NCI-H187 (cell line): Measurements from ENCODE around the gene SP6.

ENCODE experiments used
- DNase-seq, 2 experiments: peaks; one replicate each; lab custom pipeline; 2025; lab: John Stamatoyannopoulos, UW

SP6 gene

DNA sequence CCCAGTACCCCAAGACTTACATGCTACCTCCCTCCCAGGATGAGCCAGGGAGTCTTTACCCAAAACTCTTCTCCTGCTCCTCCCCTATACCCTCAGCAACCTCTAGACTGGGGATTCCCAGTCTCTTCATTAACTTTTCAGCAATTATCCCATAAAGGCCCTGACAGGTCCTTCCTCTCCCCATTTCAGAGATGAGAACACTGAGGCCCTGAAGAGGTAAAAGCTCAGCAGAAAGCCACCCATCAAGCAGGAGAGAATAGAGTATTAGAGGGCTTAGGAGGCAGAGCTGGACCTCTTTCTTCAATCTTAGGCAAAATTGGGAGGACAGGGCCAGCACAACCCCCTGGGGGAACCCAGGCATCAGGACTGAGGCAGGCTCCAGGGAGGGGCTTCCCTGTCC, 5.9 kb upstream of the SP6 start:
- no peak for DNase-seq

DNA sequence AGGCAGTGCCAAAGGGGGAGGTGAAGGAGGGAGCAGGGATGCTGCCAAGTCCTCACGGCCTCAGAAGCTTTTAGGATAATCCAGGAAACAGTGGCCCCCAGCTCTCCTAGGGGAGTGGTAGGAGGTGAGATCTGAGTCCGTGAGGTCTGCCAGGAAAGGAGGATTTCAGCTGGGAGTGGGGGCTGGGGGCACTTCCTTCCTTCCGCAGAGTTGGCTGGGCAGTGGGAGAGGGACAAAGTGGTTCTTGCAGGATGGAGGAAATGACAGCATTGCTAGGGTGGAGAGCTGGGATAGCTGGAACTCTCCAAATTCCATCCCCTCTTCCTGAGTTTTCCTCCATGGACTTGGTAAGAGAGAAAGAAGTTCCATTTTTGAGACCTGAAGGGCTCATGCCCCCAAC, 4.8 kb upstream of the SP6 start:
- no peak for DNase-seq

DNA sequence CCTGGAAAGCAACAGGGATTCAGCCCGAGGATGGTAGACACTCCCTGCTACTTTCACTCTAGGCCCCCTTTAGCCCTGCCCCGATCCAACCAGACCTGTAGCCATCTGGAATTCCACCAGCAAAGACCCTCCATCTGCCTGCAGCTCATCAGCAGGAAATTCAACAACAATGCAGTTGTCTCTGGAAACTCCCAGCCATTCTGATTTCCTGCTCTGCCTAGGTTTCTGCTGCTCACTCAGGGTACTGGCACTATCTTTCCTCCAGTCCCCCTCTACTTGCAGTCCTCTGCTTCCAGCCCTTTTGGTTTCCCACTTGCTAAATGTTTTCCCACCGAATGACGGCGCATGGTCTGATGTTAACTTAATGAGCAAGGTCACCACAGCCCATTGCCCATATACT, 2.7 kb upstream of the SP6 start:
- no peak for DNase-seq

DNA sequence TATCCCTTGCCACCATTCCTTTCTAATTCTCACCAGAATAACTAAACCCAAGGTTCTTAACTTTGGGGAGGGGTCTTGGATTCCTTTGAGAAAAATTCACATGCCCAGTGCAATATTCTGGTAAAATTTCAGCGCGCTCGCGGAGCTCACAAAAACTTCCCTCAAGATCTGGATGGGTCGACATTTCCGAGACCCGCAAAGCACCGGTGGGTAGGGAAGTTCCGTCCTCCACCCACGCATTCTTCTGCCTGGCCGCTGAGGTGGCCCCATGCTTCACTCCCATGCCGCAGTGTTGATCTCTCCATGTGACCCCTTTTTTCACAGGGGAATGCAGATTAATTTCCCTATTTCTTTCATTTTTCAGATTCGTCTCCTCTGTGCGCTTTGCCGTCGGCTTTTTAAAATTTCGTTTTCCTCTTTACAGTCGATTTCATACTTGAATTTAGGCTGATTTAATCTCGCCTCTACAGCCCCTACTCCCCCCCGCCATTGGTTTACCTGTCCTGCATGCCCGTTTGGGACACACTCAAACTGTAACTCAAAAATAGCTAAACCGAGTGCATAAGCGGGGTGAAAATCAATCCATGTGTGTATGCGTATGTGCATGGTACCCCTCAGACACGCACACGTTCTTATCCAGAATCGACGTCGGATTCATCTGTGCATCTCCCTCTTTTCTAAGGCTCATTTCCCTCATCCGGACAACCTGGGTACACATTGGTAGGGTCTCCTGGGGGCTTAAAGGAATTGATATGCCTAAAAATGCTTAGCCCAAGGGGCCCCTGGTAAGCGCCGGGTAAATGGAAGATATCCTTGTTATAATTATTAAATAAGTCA, 1.4 kb upstream of the SP6 start:
- DNase-seq: no peak

DNA sequence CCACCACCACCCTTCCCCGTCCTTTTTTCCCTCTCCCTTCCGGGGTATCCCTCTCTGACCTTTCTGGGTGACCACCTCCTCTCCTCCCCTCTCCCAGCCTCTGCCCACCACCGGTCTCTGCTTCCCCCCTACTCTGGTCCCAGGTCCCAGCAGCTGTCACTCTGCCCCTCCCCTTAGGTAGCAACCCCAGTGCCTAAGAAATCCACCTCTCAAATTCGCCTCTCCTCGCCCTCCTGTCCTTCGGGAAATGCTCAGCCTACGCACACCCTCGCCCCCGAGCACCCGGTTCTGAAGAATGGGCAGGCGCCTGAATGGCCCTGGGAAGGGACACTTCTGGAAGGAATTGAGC, 775 bp upstream of the SP6 start:
- no peak for DNase-seq

DNA sequence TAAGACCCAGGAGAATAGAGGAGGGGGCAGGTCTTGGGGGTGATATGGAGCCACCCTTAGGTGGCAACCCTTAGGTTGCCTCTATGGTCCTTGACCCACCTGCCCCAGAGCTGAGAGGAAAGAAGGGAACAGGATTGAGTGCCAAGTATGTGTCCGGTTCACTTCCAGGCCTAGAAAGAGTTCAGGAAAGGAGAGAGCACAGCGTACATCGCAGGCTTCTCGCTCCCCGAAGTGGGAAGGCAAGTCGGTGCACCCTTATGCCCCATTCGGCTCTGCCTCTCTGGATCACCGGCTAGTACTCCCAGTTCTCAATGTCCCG, 631 bp downstream of the SP6 start:
- DNase-seq: no peak

DNA sequence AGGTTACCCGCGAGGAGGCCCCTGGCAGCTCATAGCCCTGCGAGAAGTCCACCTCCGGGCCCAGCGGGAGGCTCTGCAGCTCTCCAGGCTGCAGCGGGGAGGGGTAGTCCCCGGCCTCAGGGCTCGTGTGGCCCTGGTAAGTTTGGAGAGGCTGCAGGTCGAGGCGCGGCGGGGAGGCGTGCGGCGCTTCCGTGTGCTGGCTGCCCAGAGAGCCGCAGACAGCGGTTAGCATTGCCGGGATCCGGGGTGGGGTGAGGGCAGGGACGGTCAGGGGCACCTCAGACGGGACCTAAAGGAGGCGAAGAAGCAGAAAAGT, 2.8 kb downstream of the SP6 start:
- DNase-seq: no peak

DNA sequence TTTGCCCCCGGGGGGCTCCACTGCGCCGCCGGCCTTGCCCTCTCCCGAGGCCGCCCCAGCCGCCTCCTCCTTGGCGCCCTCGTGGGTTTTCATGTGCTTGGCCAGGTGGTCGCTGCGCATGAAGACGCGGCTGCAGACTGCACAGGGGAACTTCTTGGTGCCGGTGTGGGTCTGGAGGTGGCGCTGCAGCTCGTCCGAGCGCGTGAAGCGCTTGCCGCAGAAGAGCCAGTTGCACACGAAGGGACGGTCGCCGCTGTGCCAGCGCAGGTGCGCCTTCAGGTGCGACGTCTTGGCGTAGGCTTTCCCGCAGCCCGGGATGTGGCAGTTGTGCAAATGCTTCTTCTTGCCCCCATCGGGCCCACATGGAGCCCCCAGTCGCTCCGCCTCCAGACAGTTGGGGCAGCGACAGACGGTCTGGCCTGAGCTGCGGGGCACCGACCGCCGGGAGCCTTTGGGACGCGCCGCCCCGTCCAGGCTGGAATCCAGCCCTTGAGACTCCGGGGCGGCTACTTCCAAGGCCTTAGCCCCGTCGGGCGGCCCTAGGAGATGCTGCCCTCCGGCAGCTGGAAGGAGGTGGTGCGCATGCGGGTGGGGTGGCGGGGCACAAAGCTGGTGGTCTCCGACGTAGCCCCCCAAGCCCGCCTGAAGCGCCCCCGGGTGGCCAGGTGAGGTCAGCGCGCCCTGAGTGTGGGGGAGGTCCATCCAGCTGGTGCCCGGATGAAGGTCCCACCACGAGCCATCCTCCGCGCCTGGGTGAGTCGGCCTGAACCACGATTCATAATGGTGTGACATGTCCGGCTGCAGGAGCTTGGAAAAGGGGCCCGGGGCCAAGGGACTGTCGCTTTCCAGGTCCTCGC, 3.4 kb downstream of the SP6 start:
- DNase-seq: no peak

DNA sequence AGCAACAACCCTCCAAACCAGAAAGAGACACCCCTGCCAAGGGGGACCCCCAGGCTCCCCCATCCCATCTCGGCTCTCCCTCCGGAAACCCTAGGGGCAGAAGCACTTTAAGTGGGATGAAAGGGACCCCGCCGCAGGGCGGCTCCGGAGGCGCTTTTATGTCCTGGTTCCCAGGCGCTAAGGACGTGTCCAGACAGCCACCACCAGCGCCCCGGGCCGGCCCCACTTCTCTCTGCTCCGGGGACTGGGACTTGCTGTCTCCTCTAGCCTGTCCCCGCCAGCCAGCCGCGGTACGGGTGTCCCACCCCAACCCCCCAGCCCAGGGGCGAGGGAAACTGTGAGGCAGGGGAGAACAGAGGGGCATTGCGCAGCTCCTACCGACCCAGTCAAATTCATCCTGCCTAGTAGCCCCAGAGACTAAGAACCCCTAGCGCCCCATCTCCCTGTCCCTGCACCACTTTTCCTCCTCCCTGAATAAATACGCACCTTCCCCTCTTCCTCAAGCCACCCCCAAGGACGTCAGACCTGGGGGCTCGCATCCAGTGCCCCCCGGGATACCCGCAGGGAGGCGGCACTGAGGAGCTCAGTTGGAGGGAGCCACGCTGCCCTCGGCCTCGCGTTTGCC, 4.1 kb downstream of the SP6 start:
- DNase-seq: no peak

DNA sequence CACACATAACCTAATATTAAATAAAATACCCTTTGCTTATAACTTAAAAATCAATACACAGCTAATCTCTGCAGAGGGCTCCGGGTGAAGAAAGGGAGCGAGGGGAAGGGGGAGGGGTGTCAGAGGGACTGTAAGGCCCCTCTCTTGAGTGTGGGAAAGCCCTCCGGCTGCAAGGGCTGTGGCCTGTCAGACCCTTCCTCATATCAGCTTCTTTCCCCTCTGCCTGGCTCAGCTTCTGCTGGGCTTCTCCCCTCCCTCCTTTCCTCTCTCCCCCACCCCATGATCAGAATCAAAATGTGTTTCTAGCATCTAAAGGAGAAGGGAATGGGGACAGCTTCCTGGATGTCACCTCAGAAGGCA, 5.3 kb downstream of the SP6 start:
- DNase-seq: no peak

DNA sequence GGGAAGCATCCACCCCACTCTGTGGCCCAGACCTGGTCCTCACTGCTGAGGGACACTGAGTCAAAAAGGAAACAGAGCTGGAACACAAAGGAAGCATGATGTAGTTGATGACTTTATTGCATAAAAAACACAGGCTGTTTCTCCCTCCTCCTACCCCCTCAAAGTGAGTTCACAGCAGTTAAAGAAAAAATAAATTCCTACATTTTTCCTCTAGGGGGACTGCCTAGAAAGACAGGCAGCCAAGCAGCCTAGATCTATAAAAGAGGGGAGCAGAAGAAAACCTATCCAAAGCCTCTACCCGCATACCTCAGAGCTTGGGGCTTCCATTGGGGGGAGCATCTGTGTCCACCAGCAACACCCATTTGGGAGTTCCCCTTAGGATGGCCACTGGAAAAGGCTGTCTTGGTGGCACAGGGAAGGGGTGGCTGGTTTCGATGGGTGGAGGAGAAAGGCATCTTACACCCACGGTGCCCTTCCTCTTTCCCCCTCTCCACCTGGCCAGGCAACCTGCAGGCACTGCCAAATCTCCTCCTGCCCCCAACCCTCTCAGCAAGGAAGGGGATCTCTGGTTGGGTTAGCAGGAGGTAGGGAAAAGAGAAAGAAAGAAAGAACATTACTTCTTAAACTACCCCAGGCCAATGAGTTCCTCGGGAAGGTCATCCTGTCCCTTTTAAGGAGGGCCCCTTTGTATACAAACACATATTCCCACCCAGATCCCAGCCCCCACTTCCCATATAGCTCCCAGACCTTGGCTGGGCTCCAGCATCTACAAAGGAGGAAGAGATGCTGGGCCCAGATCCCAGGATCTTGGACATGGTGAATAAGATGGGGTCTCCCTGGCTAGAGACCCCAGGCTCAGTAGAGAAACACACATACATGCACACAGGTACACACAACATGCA, 5.9 kb downstream of the SP6 start:
- DNase-seq: no peak

DNA sequence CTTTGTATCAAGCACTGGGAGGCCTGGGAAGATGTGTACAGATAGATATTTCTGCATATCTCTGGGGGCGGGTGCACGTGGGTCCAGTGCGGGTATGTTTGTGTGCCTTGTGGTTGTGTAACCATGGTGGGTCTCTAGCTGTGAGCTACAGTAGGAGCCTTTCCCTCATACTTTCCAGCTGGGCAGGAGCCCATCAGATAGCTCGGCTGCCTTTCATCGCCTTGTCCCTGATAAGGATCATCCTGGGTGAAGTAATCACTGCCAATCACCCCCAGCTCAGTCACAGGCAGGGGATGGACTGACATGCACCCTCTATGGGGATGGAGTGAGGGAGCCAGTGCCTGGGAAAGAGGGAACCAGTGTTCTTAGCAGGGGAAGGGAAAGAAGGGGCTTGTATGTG, 6.7 kb downstream of the SP6 start:
- no peak for DNase-seq

DNA sequence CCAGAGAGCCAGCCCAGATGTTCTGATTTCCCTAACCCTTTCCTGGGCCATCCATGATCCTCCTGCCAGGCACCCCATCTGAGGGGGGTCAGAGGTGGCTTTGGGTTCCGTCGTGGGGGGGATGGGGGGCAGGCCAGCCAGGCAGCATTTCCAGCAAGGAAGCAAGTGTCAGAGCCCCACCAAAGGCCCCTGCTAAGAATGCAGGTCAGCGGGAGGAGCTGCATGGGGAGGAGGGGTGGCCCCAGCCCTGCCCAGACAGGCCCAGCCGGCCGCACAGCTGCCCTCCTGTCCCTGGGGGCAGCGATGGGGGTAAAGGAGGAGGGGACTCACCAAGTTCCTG, 7.6 kb downstream of the SP6 start:
- no peak for DNase-seq

DNA sequence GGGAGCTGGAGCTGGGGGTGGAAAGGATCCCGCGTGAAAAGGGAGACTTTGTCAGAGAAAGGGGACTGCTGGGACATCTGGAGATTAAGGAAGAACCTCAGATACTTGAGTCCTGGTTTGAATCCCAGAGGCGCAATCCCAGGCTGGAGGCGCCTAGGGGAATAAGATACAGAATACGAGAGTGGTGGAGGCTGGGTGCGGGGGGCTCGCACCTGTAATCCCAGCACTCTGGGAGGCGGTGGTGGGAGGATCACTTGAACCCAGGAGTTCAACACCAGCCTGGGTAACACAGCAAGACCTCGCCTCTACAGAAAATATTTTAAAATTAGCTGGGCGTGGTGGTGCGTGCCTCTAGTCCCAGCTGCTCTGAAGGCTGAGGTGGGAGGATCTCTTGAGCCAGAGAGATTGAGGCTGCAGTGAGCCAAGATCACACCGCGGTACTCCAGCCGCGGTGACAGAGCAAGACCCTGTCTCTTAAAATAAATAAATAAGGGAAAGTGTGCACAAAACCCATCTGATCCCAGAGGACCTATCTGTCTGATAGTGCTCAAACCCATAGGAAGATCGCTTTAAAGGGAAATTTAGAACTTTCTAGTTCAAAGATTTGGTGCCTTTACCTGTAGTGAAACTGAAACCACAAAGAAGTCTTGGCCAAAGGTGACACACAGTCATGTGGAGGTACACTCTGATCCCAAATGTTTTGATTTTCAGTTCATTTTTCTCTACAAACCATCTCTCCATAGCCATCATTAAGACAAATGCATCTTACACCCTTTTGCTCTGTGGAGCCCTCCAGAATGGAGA, 9.3 kb downstream of the SP6 start:
- DNase-seq: no peak

DNA sequence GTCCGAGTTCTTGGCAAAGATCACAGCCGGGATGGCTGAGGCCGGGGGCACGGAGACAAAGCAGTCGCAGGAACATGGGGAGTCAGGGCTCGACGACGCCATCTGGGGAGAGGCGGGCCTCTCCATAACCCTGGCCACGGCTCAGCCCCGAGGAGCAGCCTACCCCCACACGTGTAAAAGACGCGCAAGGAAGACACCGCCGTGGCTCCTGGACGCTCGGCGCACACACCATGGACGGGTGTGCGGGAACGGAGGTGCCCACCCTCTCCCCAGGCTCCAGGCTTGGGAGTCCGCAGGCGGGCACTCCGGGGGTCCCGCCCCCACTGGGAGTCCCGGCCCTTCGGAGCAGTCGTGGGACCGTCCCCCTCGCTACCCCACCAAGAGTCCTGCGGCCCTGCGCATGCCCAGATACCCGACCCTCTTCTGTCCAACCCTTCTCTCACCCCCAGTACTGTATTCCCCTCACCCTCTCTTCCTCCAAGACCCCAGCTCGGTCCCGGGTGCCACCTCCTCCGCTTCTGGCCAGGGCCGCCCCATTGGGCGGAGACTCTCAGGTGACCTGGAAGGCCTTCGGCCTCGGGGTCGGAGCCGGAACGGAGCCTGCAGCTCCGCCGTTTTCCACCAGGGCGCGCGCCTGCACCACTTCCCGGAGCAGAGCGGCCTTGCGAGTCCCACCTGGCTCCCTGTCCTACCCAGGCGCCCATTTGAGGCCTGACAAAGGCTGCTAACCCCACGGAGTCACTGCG, 10.0 kb downstream of the SP6 start, which contains the start of gene SCRN2:
Gene SCRN2 (minus strand): TSS at position 532 of the 746 bp plus-strand sequence. CDS start 430 bp downstream, at position 102.
- peak; percentile 69 to 74 for DNase-seq

DNA sequence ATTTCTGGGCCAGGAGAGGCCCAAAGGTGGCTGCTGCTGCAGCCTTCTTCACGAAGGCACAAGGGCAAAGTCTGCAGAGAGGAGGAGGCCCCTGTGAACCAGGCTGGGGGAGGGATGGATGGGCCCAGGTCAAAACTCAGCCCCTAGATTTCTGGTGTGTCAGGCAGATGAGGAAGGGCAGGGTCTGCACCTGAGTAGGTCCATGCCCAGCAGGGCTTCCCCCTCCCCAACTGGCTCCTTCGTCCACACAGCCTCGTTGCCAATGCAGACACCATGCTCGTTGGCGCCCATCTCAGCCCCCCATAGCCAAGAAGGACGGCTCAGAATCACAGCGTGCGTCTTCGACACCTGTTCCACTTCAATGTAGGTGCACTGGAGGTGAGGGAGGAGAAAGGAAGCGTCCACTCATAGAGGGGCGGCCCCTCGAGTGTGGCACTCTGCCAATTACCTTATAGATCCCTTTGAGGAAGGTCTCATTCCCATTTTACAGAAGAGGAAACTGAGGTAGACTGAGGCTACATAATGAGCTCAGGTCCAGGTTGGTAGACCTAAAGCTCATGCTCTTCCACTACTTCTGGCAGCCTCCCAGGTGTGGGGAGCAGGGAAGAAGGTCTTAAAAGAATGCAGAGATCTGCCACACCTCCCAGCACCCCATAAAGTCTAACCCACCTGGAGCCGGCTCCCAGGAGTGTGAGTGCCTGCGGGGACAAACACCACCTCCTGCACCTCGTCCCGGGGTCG, 10.8 kb downstream of the SP6 start:
- DNase-seq: no peak

DNA sequence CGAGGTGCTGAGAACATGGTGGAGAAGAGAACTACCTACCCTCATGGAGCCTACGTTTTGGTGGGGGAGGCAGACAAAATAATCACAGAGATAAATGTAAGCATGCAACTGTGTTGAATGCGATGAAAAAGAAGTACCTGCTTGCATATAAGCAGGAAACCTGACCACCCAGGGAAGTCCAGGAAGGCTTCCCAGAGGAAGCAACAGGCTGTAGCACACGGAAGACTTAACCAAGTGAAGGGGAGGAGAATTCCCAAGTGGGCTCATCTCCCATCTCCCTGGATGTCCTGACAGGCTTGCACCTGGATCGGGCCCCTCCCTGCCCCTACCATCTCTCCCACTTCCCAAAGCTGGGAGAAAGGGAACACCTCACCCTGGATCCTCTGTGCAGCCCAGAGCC, 11.9 kb downstream of the SP6 start:
- DNase-seq: no peak

DNA sequence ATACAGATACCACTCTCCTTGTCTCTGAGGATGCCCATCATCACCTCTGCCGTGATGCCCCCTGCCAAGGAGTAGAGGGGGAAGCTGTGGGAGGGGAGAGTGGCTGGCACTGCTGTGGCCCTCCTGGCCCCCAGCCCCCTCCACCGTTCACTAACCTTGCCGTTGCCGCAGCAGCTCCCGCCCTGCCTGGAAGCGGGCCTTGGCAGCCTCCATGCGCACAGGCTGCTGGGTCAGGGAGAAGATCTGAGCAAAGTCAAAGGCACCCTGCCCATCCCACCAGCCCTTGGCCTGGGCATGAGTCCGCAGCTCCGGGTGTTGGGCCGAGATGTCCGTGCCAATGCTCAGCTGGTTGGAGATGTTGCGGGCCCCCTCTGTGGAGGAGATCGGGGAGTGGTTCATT, 12.3 kb downstream of the SP6 start:
- no peak for DNase-seq

DNA sequence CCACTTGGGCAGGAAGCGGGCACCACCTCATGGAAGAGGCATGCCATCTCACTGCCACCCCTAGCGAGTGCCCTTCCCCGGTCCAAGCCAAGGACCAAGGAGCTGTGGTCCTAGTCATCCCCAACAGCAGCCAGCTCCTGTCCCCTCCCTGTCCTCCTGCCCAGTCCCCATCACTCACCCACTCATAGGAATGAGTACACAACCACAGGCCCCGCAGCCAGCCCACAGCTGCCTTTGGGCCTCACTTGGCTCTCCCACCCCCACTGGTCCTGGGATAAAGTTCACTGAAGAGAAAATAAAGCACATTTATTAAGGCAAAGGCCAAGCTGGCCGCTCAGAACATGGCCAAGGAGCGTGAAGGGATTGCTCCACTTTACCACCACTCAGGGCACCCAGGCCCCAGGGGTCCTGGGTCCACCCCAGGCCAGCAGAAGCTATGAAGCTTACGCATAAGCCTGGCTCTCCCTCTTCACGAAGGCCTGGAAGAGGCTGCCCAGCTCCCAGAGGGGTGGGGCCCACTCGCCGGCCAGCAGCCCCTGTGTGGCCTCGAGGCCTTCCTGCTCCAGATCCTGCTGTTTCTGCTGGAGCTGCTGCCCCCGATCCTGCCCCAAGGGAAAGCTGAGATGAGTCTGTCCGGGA, 13.4 kb downstream of the SP6 start:
- DNase-seq: no peak

DNA sequence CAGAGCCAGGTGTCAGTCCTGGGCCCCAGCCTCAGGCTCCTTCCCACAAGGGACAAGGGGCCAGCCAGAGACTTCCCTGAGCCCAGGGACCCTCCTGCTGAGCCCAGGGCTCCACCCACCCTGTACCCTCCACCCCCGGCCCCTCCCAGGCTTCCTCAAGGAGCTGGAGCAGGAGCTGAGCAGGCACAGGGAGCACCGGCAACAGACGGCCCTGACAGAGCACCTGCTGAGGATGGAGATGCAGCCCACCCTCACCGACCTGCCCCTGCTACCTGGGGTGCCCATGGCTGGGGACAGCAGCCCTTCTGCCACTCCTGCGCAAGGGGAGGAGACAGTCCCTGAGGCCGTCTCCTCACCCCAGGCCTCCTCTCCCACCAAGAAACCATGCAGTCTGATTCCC, 14.4 kb downstream of the SP6 start:
- DNase-seq: no peak
